ENCODE measurements around the gene PRKCE.

DNA sequence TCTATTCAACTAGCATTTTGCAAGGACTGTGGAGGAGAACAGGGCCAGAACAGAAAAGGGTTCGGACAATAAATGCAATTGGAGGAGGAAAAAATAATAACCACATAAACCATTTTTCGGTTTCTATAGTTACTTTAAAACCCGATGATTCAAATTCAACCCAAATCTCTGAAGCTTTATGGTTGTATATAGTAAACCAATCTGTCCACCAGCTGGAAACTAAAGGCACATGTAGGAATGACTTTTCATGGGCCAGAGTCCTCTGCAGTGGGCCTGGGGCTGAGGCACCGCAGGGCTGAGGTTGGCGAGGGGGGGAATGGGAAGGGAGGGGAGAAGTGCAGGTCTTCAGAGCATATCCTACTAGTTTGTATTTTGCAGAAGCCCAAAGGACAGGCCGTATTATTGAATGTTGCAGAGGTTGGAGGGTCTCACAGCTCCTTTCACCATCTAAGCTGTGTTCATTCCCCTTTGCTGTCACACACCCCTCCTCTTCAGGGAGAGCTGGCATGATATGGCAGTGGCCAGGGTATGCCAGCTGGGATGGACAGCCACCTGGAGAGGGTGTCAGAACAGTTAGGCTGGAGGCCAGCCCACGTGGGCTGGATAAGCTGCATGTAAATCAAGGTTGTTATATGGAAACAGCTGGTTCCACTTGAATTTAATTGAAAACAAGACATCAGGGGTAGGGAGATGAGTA, 267.1 kb downstream of the PRKCE start:
- TF ChIP-seq, protein P1, sequence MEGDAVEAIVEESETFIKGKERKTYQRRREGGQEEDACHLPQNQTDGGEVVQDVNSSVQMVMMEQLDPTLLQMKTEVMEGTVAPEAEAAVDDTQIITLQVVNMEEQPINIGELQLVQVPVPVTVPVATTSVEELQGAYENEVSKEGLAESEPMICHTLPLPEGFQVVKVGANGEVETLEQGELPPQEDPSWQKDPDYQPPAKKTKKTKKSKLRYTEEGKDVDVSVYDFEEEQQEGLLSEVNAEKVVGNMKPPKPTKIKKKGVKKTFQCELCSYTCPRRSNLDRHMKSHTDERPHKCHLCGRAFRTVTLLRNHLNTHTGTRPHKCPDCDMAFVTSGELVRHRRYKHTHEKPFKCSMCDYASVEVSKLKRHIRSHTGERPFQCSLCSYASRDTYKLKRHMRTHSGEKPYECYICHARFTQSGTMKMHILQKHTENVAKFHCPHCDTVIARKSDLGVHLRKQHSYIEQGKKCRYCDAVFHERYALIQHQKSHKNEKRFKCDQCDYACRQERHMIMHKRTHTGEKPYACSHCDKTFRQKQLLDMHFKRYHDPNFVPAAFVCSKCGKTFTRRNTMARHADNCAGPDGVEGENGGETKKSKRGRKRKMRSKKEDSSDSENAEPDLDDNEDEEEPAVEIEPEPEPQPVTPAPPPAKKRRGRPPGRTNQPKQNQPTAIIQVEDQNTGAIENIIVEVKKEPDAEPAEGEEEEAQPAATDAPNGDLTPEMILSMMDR (IDR thresholded peaks at IDR 0.05): no peak
- no peak for TF ChIP-seq POLR2A (IDR thresholded peaks at IDR 0.05)
